Transverse colon (tissue), 4 donors: ENCODE data around the gene TSPAN3. TPM values are rescaled to one million over a fixed set of nuclear protein-coding genes. Genes with fewer than 3 reads are reported as not detected.

Source experiments
- DNase-seq: peaks from one replicate; pipeline ENCODE4 v3.0.0-alpha.2; 2019
- H3K27ac ChIP-seq, 4 donors: fragments of 200-600 bp; sonication (generic); 2 replicates each; pipeline ENCODE4 v1.5.1; 2016 to 2018; ENCODE audit warnings: inconsistent platforms in 4 of 4
- H3K27me3 ChIP-seq: fragments of 200-600 bp; sonication (generic); 2 replicates; pipeline ENCODE4 v1.5.1; 2017; ENCODE audit warnings: inconsistent platforms
- H3K36me3 ChIP-seq, 4 donors: fragments of 200-600 bp; sonication (generic); 2 replicates each; pipeline ENCODE4 v1.5.1; 2017 to 2019; ENCODE audit warnings: inconsistent platforms in 4 of 4
- H3K4me1 ChIP-seq, 4 donors: fragments of 200-600 bp; sonication (generic); 2 replicates each; pipeline ENCODE4 v1.5.1; 2017 to 2020; ENCODE audit warnings: inconsistent platforms in 4 of 4
- H3K4me3 ChIP-seq, 4 donors: fragments of 200-600 bp; sonication (generic); 1 replicate in 1 of 4; 2 replicates in 3 of 4; pipeline versions ENCODE4 v1.5.1 to v1.6.1; 2017 to 2019; ENCODE audit warnings: inconsistent platforms in 4 of 4
- H3K9me3 ChIP-seq, 2 donors: fragments of 200-600 bp; sonication (generic); 2 replicates each; pipeline ENCODE4 v1.5.1; 2017 to 2019; ENCODE audit warnings: inconsistent platforms in 2 of 2
- EP300 ChIP-seq: sonication (generic); formaldehyde crosslinking; IDR thresholded peaks from one replicate; pipeline ENCODE4 v1.6.1; 2017; ENCODE audit warnings: antibody characterized with exemption, low read depth
- POLR2A ChIP-seq: fragments of 450-650 bp; IDR thresholded peaks from one replicate; pipeline ENCODE4 v1.6.1; 2016; ENCODE audit warnings: antibody characterized with exemption, mild to moderate bottlenecking, moderate library complexity
- POLR2AphosphoS5 ChIP-seq, 3 donors: sonication (generic); formaldehyde crosslinking; IDR thresholded peaks; one replicate each; pipeline ENCODE4 v1.6.1; 2016; ENCODE audit warnings: antibody characterized with exemption in 3 of 3
- WGBS, 2 donors: methylation state at CpG; one replicate each; pipeline ENCODE4 v1.1.5; 2018; ENCODE audit warnings: low coverage in 1 of 2; 5-methylcytosine and 5-hydroxymethylcytosine counted together
- in situ Hi-C, 4 donors: fragments of 200-750 bp; cut with MboI; loops; one replicate each; pipeline versions ENCODE4 v1.15.0 to v1.15.1; 2017; ENCODE audit warnings: low sequenced_read_pairs in 3 of 4, low pct_ligation_motif_present in 1 of 4, low pct_unique_long_range_greater_than_20kb in 1 of 4
- intact Hi-C: fragments of 100-400 bp; cut with DNase I; formaldehyde crosslinking; loops from one replicate; pipeline ENCODE4 v1.15.1; 2023; ENCODE audit warnings: low total_unique reads
- total RNA-seq, 4 donors: library from RNA; depleted of rRNA; stranded (reverse); fragments of >200 nt; gene quantifications; one replicate each; pipeline ENCODE4 v1.1.0, GENCODE V29; 2016
- TF ChIP-seq, protein P1 (sequence below), 5 experiments: fragments of 200-600 bp in 3 of 5; fragments of 450-650 bp in 2 of 5; sonication (generic) in 3 of 5; IDR thresholded peaks; 1 replicate in 2 of 5; 2 replicates in 3 of 5; pipeline ENCODE4 v1.5.1; 2016 to 2017; ENCODE audit warnings: antibody characterized with exemption in 5 of 5, inconsistent platforms in 3 of 5, mild to moderate bottlenecking in 2 of 5, moderate library complexity in 1 of 5

TSPAN3 gene
- total RNA-seq, 4 donors from 2014 or later, result 365 to 1,069 (median 676) TPM

GRCh38 chr15:77084436-77084835, 13.5 kb upstream of the TSPAN3 start:
- peaks cover 0 to 9% (median 2%) of the 10 kb centered on the region in 4 donors for H3K4me1 ChIP-seq
- H3K27me3 ChIP-seq, result no peaks in the 10 kb centered on the region
- H3K9me3 ChIP-seq, result no peaks in the 10 kb centered on the region
- DNase-seq, result no peak
- in situ Hi-C loops (no loop called here), intact Hi-C loops (no loop called here)
- WGBS, 2 donors, result 88% methylated on average over 8 of the region's 8 CpGs; no CpG with 5 or more reads in 1 of the 2 donors
- TF ChIP-seq EP300, result no peak
- TF ChIP-seq POLR2AphosphoS5 (IDR thresholded peaks at IDR 0.05), result no peak
- TF ChIP-seq, protein P1, sequence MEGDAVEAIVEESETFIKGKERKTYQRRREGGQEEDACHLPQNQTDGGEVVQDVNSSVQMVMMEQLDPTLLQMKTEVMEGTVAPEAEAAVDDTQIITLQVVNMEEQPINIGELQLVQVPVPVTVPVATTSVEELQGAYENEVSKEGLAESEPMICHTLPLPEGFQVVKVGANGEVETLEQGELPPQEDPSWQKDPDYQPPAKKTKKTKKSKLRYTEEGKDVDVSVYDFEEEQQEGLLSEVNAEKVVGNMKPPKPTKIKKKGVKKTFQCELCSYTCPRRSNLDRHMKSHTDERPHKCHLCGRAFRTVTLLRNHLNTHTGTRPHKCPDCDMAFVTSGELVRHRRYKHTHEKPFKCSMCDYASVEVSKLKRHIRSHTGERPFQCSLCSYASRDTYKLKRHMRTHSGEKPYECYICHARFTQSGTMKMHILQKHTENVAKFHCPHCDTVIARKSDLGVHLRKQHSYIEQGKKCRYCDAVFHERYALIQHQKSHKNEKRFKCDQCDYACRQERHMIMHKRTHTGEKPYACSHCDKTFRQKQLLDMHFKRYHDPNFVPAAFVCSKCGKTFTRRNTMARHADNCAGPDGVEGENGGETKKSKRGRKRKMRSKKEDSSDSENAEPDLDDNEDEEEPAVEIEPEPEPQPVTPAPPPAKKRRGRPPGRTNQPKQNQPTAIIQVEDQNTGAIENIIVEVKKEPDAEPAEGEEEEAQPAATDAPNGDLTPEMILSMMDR (IDR thresholded peaks at IDR 0.05), result no peak
- no peak for TF ChIP-seq POLR2A
- H3K36me3 ChIP-seq, result no peaks in the 10 kb centered on the region
- H3K27ac ChIP-seq, result no peak overlapping the region
- H3K4me3 ChIP-seq, result no peak overlapping the region

DNA sequence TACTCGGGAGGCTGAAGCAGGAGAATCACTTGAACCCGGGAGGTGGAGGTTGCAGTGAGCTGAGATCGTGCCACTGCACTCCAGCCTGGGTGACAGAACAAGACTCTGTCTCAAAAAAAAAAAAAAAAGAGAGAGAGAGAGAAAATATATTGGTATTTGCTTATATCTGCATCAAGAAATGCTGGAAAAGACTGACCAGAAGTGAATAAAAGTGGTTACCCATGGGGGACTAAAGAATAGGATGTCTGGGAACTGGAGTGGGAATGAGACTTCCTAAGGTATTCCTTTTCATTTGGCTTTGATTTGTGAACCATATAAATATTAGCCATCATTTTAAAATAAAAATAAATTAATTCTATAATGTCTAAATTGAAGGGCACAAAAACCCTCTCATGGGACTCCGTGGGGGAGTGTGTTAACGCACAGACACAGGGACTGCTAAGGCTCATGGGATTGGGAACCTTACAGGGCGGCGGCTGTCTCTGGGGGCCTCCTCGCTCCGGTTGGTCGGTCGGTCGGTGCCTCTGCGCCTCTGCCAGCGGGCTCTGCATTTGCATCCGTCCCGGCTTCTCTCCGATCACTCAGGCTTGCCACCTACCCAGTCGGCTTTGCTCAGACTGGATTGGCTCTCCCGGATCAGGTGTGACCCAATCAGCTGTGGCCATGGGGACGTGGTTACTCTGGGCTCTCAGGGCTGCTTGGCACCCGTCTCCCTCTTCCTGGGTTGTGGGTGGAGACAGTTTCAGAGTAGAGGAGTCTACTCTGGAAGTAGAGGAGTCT, 12.7 kb upstream of the TSPAN3 start:
- 10 to 18% methylated on average over 2 to 21 of the region's 21 CpGs for WGBS, 2 donors
- no peaks in the 10 kb centered on the region for H3K36me3 ChIP-seq
- intact Hi-C loops, result no loop called here
- in situ Hi-C loops, result no loop called here
- H3K27me3 ChIP-seq, result no peaks in the 10 kb centered on the region
- peak overlapping the region in 2 of 4 donors; percentile 7 to 38 for H3K4me3 ChIP-seq
- H3K27ac ChIP-seq, result no peak overlapping the region
- peak; percentile 88 for DNase-seq
- no peaks in the 10 kb centered on the region for H3K9me3 ChIP-seq
- TF ChIP-seq, protein P1 (IDR thresholded peaks at IDR 0.05), result no peak
- no peak for TF ChIP-seq EP300
- TF ChIP-seq POLR2AphosphoS5 (IDR thresholded peaks at IDR 0.05), result no peak
- no peak for TF ChIP-seq POLR2A
- peaks cover 0 to 9% (median 2%) of the 10 kb centered on the region in 4 donors for H3K4me1 ChIP-seq

GRCh38 chr15:77081971-77082370, 11.1 kb upstream of the TSPAN3 start:
- 50 to 76% methylated on average over 2 to 5 of the region's 5 CpGs for whole genome bisulfite sequencing, 2 donors

GRCh38 chr15:77076323-77076915, 5.5 kb upstream of the TSPAN3 start:
- in situ Hi-C loops, result no loop called here
- 62 to 67% methylated on average over 4 of the region's 4 CpGs for WGBS, 2 donors
- no peaks in the 10 kb centered on the region for H3K36me3 ChIP-seq
- no peaks in the 10 kb centered on the region for H3K27me3 ChIP-seq
- H3K9me3 ChIP-seq, result no peaks in the 10 kb centered on the region
- peaks cover 0 to 5% (median 2%) of the 10 kb centered on the region in 4 donors for H3K4me1 ChIP-seq
- H3K27ac ChIP-seq, result no peak overlapping the region
- TF ChIP-seq, protein P1 (IDR thresholded peaks at IDR 0.05), result no peak
- no peak for TF ChIP-seq EP300
- no peak for TF ChIP-seq POLR2A
- no peak for TF ChIP-seq POLR2AphosphoS5 (IDR thresholded peaks at IDR 0.05)
- no peak for DNase-seq
- H3K4me3 ChIP-seq, result no peak overlapping the region
- intact Hi-C loops, result loop anchor here (5.0 kb wide), 1 partner anchor 709 kb away; no protein-coding TSS in a partner anchor

More at GRCh38 chr15:77081971-77082370, 11.1 kb upstream of the TSPAN3 start:
- no peak for DNase-seq
- Histone ChIP-seq H3K36me3 (no peaks in the 10 kb centered on the region), H3K4me1 (peaks cover 0 to 9% (median 2%) of the 10 kb centered on the region in 4 donors), H3K27me3 (no peaks in the 10 kb centered on the region), H3K27ac (no peak overlapping the region), H3K4me3 (no peak overlapping the region), H3K9me3 (no peaks in the 10 kb centered on the region)
- intact Hi-C loops (no loop called here), in situ Hi-C loops (no loop called here)
- no peak for TF ChIP-seq POLR2A
- TF ChIP-seq, protein P1 (IDR thresholded peaks at IDR 0.05), result no peak
- no peak for TF ChIP-seq POLR2AphosphoS5 (IDR thresholded peaks at IDR 0.05)
- no peak for TF ChIP-seq EP300
